Measurements from ENCODE around the gene GAREM1.
"Not testable (repeated sequence)": the region's sequence is repeated elsewhere in the genome, so short reads cannot be mapped to it uniquely, and the experiment has no call there.

Gene GAREM1

DNA sequence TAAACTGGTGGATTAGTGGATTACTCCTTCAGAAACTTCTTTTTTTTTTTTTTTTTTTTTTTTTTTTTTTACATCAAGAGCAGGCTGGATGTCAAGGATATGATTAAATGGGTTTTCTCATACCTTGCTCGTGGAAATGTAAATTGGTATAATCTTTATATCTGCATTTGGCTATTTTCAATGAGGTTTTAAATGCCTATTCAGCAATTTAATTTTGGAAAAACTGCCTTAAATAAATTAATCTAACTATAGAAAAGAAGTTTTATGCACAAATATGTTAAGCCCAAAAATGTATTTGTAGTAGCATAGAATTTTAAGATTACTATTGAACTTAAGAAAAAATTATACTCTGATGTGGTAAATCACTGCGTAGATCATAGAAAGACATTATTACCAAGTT is 11.4 kb upstream of the GAREM1 start:
- no peak for TF ChIP-seq CTCF (IDR thresholded peaks at IDR 0.05; ENCODE audit: borderline replicate concordance, insufficient read depth, low read depth, low read length)
- H3K4me3 ChIP-seq (ENCODE audit: low read depth, low read length), result no peak overlapping the region

GRCh38 chr18:32480581-32480980 is 9.9 kb upstream of the GAREM1 start:
- no peak for TF ChIP-seq CTCF (IDR thresholded peaks at IDR 0.05; ENCODE audit: borderline replicate concordance, insufficient read depth, low read depth, low read length)

GRCh38 chr18:32478807-32479206 is 8.1 kb upstream of the GAREM1 start:
- no peak overlapping the region for H3K4me3 ChIP-seq (ENCODE audit: low read depth, low read length)
- TF ChIP-seq CTCF (IDR thresholded peaks at IDR 0.05; ENCODE audit: borderline replicate concordance, insufficient read depth, low read depth, low read length), result no peak

More at GRCh38 chr18:32480581-32480980, 9.9 kb upstream of the GAREM1 start:
- H3K4me3 ChIP-seq (ENCODE audit: low read depth, low read length), result no peak overlapping the region

DNA sequence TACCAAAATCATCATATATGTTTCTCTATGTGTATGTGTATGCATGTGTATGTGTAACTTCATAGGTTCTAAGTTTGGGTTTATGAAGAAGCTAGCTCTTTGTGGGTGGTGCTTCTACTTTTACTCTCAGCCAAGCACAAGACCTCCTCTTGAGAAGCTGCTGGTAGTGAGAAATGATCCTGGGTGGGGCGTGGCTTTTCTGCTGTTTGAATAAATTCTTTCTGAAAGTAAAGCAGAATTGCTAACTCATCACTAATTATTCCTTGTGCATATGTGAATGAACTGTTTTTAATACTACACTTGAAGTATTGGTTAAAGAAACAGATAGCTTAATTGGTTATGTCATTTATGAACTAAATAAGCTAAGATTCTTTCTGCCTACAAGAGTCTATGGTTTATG is 7.6 kb upstream of the GAREM1 start:
- H3K4me3 ChIP-seq (ENCODE audit: low read depth, low read length), result no peak overlapping the region
- TF ChIP-seq CTCF (IDR thresholded peaks at IDR 0.05; ENCODE audit: borderline replicate concordance, insufficient read depth, low read depth, low read length), result no peak

- no peak for TF ChIP-seq CTCF (IDR thresholded peaks at IDR 0.05; ENCODE audit: borderline replicate concordance, insufficient read depth, low read depth, low read length)
Measured at GRCh38 chr18:32476106-32476505, 5.4 kb upstream of the GAREM1 start.

GRCh38 chr18:32475069-32475468 is 4.4 kb upstream of the GAREM1 start:
- H3K4me3 ChIP-seq (ENCODE audit: low read depth, low read length), result not testable (repeated sequence)

More at GRCh38 chr18:32476106-32476505, 5.4 kb upstream of the GAREM1 start:
- no peak overlapping the region for H3K4me3 ChIP-seq (ENCODE audit: low read depth, low read length)

DNA sequence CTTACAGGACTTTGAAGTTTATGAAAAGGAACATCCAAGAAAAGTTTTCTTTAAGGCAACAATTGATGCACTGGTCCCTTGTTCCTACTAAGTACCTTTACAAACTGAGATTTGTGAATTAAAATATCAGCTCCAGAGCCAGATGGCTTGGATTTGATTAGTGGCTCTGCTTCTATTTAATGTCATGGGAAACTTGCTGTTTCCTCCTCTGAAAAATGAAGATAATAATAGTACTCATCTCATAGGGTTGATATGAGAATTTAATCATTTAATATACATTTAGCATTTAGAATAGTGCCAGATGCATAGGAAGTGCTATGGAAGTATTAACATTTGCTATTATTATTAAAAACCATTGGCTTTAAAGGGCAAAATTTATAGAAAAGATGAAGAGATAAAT is 2.6 kb upstream of the GAREM1 start:
- TF ChIP-seq CTCF (IDR thresholded peaks at IDR 0.05; ENCODE audit: borderline replicate concordance, insufficient read depth, low read depth, low read length), result no peak
- H3K4me3 ChIP-seq (ENCODE audit: low read depth, low read length), result no peak overlapping the region

DNA sequence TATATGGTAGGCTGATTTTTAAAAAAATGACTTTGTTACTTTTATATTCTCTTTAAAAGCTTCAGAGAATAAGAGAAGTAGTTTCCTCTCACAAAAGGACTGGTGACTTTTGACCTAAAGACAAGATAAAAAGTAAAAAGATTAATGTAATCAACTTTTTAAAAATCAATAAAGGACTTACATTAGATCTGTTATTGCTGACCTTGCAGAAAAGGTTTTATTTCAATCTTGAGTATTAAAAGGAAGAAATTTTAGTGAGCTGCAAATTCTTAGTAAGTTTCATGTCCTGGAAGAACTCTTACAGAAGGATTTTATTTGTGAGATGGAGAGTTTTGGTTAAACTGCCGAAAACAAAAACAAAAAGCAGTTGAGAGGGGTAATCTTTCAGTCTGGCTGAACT is 2.2 kb upstream of the GAREM1 start:
- no peak overlapping the region for H3K4me3 ChIP-seq (ENCODE audit: low read depth, low read length)
- TF ChIP-seq CTCF (IDR thresholded peaks at IDR 0.05; ENCODE audit: borderline replicate concordance, insufficient read depth, low read depth, low read length), result no peak
